Mammary epithelial cell (primary cell): ENCODE data around the gene NCKAP1.

ENCODE experiments used
- CTCF ChIP-seq, 2 donors: IDR thresholded peaks in 1 of 2; conservative IDR thresholded peaks in 1 of 2; 2 replicates each; pipeline ENCODE4 v1.5.1; 2011 to 2012; ENCODE audit warnings: inconsistent platforms in 2 of 2, low read length in 2 of 2, mild to moderate bottlenecking in 2 of 2, control low read depth in 1 of 2, low read depth in 1 of 2; ENCODE audit not compliant: insufficient read depth in 1 of 2; ENCODE audit errors: extremely low read depth in 1 of 2
- EZH2 ChIP-seq: IDR thresholded peaks from 2 replicates; pipeline ENCODE4 v1.6.1; 2012; ENCODE audit warnings: low read length, inconsistent platforms, borderline replicate concordance

DNA sequence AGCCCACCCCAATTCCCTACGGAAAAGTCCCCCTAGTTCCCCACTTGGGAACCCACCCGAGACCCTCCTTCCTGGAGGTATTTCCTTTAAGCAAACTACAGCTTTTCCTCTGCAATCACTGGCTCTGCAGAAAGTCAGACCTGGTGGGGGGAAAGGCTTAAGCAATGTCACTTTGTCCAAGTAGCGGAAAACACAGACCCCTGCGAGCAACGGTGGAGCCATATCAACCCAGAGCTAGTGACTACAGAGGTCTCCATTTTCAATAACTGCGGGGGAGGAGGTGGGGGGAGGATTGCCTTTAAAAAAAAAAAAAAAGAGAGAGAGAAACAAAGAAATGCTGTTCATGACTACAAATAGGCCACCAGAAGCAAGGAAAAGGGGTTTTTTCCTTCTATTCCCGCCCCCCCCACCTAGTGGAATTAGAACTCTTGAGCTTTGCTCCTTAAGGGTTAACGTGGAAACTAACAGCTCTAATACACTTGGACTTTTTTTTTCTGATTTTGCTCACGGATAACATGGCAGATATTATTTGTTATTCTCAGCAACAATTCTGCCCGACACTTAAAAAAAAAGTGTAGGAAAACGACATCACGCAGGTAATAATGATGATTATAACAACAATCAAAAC is 170.7 kb downstream of the NCKAP1 start:
- TF ChIP-seq CTCF (conservative IDR thresholded peaks at IDR 0.05 in 1 of 2, IDR thresholded peaks at IDR 0.05 in 1 of 2; ENCODE audit: extremely low read depth in 1 of 2, insufficient read depth in 1 of 2, low read depth in 1 of 2, low read length in 2 of 2) = no peak
- TF ChIP-seq EZH2 = no peak
